Heart left ventricle (tissue), 13 donors: ENCODE measurements around the gene CLEC16A.

Source experiments
- CTCF ChIP-seq, 12 donors: fragments of 200-600 bp; sonication (generic) in 4 of 12; IDR thresholded peaks; one replicate each; pipeline versions ENCODE4 v1.5.0 to v1.8.0; 2018 to 2022; ENCODE audit warnings: antibody characterized with exemption in 12 of 12, mild to moderate bottlenecking in 5 of 12
- POLR2A ChIP-seq, 2 donors: fragments of 450-650 bp; IDR thresholded peaks; one replicate each; pipeline ENCODE4 v1.6.1; 2017; ENCODE audit warnings: antibody characterized with exemption in 2 of 2, mild to moderate bottlenecking in 2 of 2, moderate library complexity in 2 of 2
- donor health status: ischemic (EF 13 %, LVEDD 7.1; RV severe dilation, severe dysfunction).
- donor health status: DM: no; HTN: yes; CAD: no.
- donor health status: DM: no; HTN: no; CAD: no.
- donor health status: ischemic (EF 25% LVEDD 6.9; RV normal size, moderate dysfunction).
- donor health status: ischemic (EF 25% LVEDD 5.7; RV mildly dilated, moderate dysfunction).
- donor health status: ischemic (EF 35%, LVEDD 5.7; RV mildly dilated, moderate dysfunction).
- donor health status: nonischemic (EF 11% LVEDD 7.7; RV severe dilation, severe dysfunction).
- donor health status: DM: yes; HTN: yes; CAD: no.
- donor health status: PGD.
- donor health status: ischemic (EF 29% LVEDD 5.4; RV normal size, mild dysfunction).
- donor health status: nonischemic (EF 23%, LVEDD 6.1; RV moderate dilation, normal function).

- no peak for TF ChIP-seq CTCF (IDR thresholded peaks at IDR 0.05)
- no peak for TF ChIP-seq POLR2A (IDR thresholded peaks at IDR 0.05)
These were observed 149.9 kb downstream of the CLEC16A start for GRCh38 chr16:11094075-11094856.
